HCT116 (cell line): ENCODE data around the gene SLIT1. TPM values are rescaled to one million over a fixed set of nuclear protein-coding genes. Genes with fewer than 3 reads are reported as not detected.

Experiments
- ATAC-seq: fragments of 200-7000 bp; cut with Tn5 transposase; 2 replicates; pipeline ENCODE4 v1.9.1; 2020; ENCODE audit warnings: mild to moderate bottlenecking, moderate library complexity
- BruUV-seq: library from RNA; stranded (reverse); fragments of 400-500 nt; replicated peaks from 2 replicates; lab custom pipeline; 2021; lab: Mats Ljungman, UMichigan
- CTCF ChIA-PET: fragments of 300-600 bp; sonication (Branson Sonifier 250); formaldehyde crosslinking; loops from one replicate; lab custom pipeline; 2021; ENCODE audit warnings: antibody characterized with exemption; lab: Charles Lee
- POLR2A ChIA-PET: fragments of 300-600, 350-600 bp; sonication (Branson Sonifier 250); formaldehyde crosslinking; loops from one replicate; lab custom pipeline; 2021; ENCODE audit warnings: antibody characterized with exemption; lab: Charles Lee
- RAD21 ChIA-PET, 2 experiments: fragments of 300-600 bp; sonication (Branson Sonifier 250); formaldehyde crosslinking; loops; one replicate each; lab custom pipeline; 2023; ENCODE audit warnings: low total read pairs in 2 of 2; ENCODE audit not compliant: uncharacterized antibody in 2 of 2, unreplicated experiment in 2 of 2, low non-redundant PET in 1 of 2; lab: Charles Lee
- DNase-seq: peaks from one replicate; pipeline ENCODE4 v3.0.0-alpha.2; 2010; ENCODE audit warnings: low read depth, low spot score
- H2AFZ ChIP-seq: fragments of 200-600 bp; shearing (Covaris generic), sonication (generic); 2 replicates; pipeline ENCODE4 v1.6.1; 2017; ENCODE audit warnings: low read depth, mixed run types, mixed read lengths, antibody characterized with exemption, low read length; ENCODE audit not compliant: poor library complexity, severe bottlenecking
- H3K27ac ChIP-seq: 2 replicates; pipeline ENCODE4 v1.5.1; 2012; ENCODE audit warnings: low read depth, low read length
- H3K27me3 ChIP-seq: fragments of 200-600 bp; sonication (generic); 2 replicates; pipeline ENCODE4 v1.6.1; 2016; ENCODE audit warnings: mixed run types, low read length, mixed read lengths; ENCODE audit not compliant: insufficient read depth
- H3K36me3 ChIP-seq, 2 experiments: fragments of 200-500 bp in 1 of 2; fragments of 200-600 bp in 1 of 2; sonication (Bioruptor generic) in 1 of 2; sonication (generic) in 1 of 2; 2 replicates each; pipeline versions ENCODE4 v1.5.1 to v1.6.1; 2014 to 2016; ENCODE audit warnings: low read length in 2 of 2, inconsistent platforms in 1 of 2, mixed read lengths in 1 of 2, mixed run types in 1 of 2; ENCODE audit not compliant: insufficient read depth in 2 of 2, control insufficient read depth in 1 of 2
- H3K4me1 ChIP-seq, 2 experiments: fragments of 200-600 bp in 1 of 2; sonication (generic) in 1 of 2; 2 replicates each; pipeline versions ENCODE4 v1.5.1 to v1.6.1; 2012 to 2017; ENCODE audit warnings: low read length in 2 of 2, inconsistent platforms in 1 of 2, mild to moderate bottlenecking in 1 of 2, mixed read lengths in 1 of 2, mixed run types in 1 of 2, moderate library complexity in 1 of 2; ENCODE audit not compliant: insufficient read depth in 2 of 2, control insufficient read depth in 1 of 2
- H3K4me2 ChIP-seq: fragments of 200-600 bp; sonication (generic); 2 replicates; pipeline ENCODE4 v1.6.1; 2017; ENCODE audit warnings: mixed run types, low read length, mixed read lengths
- H3K4me3 ChIP-seq, 2 experiments: fragments of 200-600 bp in 1 of 2; sonication (generic) in 1 of 2; replicated peaks in 1 of 2; 2 replicates each; pipeline ENCODE4 v1.5.1; 2011 to 2016; ENCODE audit warnings: low read length in 2 of 2, control low read depth in 1 of 2, low read depth in 1 of 2, mild to moderate bottlenecking in 1 of 2, mixed read lengths in 1 of 2, mixed run types in 1 of 2
- H3K79me2 ChIP-seq: fragments of 200-600 bp; sonication (generic); 2 replicates; pipeline ENCODE4 v1.6.1; 2017; ENCODE audit warnings: mild to moderate bottlenecking, mixed run types, low read length, moderate library complexity, mixed read lengths; ENCODE audit not compliant: insufficient read depth
- H3K9ac ChIP-seq: fragments of 200-600 bp; sonication (generic); 2 replicates; pipeline ENCODE4 v1.6.1; 2016; ENCODE audit warnings: low read length, mixed read lengths
- H3K9me2 ChIP-seq: fragments of 200-600 bp; sonication (generic), shearing (Covaris generic); 2 replicates; pipeline ENCODE4 v1.6.1; 2017; ENCODE audit warnings: mixed run types, mild to moderate bottlenecking, moderate library complexity; ENCODE audit not compliant: insufficient read depth
- H3K9me3 ChIP-seq, 2 experiments: fragments of 200-500 bp in 1 of 2; fragments of 200-600 bp in 1 of 2; sonication (Bioruptor generic) in 1 of 2; sonication (generic) in 1 of 2; 2 replicates each; pipeline ENCODE4 v1.6.1; 2014 to 2017; ENCODE audit warnings: low read length in 2 of 2, mixed read lengths in 2 of 2, inconsistent platforms in 1 of 2, low read depth in 1 of 2, mild to moderate bottlenecking in 1 of 2, mixed run types in 1 of 2, moderate library complexity in 1 of 2; ENCODE audit not compliant: control insufficient read depth in 1 of 2, insufficient read depth in 1 of 2
- H4K20me1 ChIP-seq: fragments of 200-600 bp; sonication (generic), shearing (Covaris generic); 2 replicates; pipeline ENCODE4 v1.6.1; 2017; ENCODE audit warnings: mixed run types, mild to moderate bottlenecking, moderate library complexity; ENCODE audit not compliant: insufficient read depth
- CBX3 ChIP-seq: IDR thresholded peaks from 2 replicates; pipeline ENCODE4 v1.6.1; 2012; ENCODE audit warnings: low read depth
- CEBPB ChIP-seq: IDR thresholded peaks from 2 replicates; pipeline ENCODE4 v1.6.1; 2012; ENCODE audit warnings: low read depth
- EGR1 ChIP-seq: IDR thresholded peaks from 2 replicates; pipeline ENCODE4 v1.6.1; 2012; ENCODE audit warnings: low read depth
- ELF1 ChIP-seq: IDR thresholded peaks from 2 replicates; pipeline ENCODE4 v1.6.1; 2012; ENCODE audit warnings: low read depth, borderline replicate concordance
- EZH2 ChIP-seq: fragments of 200-600 bp; sonication (generic); IDR thresholded peaks from 2 replicates; pipeline ENCODE4 v1.6.1; 2017; ENCODE audit warnings: antibody characterized with exemption, mixed run types
- FOSL1 ChIP-seq: IDR thresholded peaks from 2 replicates; pipeline ENCODE4 v1.6.1; 2012; ENCODE audit warnings: low read depth
- JUND ChIP-seq: IDR thresholded peaks from 2 replicates; pipeline ENCODE4 v1.6.1; 2012
- MAX ChIP-seq: IDR thresholded peaks from 2 replicates; pipeline ENCODE4 v1.6.1; 2012
- POLR2A ChIP-seq: IDR thresholded peaks from 2 replicates; pipeline ENCODE4 v1.7.0; 2011; ENCODE audit warnings: borderline replicate concordance; ENCODE audit not compliant: insufficient read depth, insufficient read length; ENCODE audit errors: extremely low read depth
- POLR2AphosphoS5 ChIP-seq: IDR thresholded peaks from 2 replicates; pipeline ENCODE4 v1.6.1; 2011; ENCODE audit warnings: mild to moderate bottlenecking, low read depth, low read length, moderate library complexity
- RAD21 ChIP-seq: IDR thresholded peaks from 2 replicates; pipeline ENCODE4 v1.6.1; 2012; ENCODE audit warnings: low read depth, mild to moderate bottlenecking
- SP1 ChIP-seq: IDR thresholded peaks from 2 replicates; pipeline ENCODE4 v1.6.1; 2012; ENCODE audit warnings: low read depth
- SRF ChIP-seq: IDR thresholded peaks from 2 replicates; pipeline ENCODE4 v1.6.1; 2012; ENCODE audit warnings: low read depth
- TCF7L2 ChIP-seq: IDR thresholded peaks from 2 replicates; pipeline ENCODE4 v1.7.0; 2011; ENCODE audit warnings: borderline replicate concordance, inconsistent platforms; ENCODE audit not compliant: insufficient read depth, insufficient read length; ENCODE audit errors: extremely low read depth
- ZFX ChIP-seq: fragments of 450-650 bp; IDR thresholded peaks from 2 replicates; pipeline ENCODE4 v1.6.1; 2017
- ZNF274 ChIP-seq: fragments of 200-500 bp; sonication (Bioruptor generic); IDR thresholded peaks from 2 replicates; pipeline ENCODE4 v1.6.1; 2014; ENCODE audit warnings: mild to moderate bottlenecking, low read depth, low read length, inconsistent platforms
- intact Hi-C: fragments of 100-400 bp; cut with micrococcal nuclease; formaldehyde crosslinking; loops from 2 replicates; pipeline ENCODE4 v1.10.0; 2022
- total RNA-seq: library from RNA; stranded (reverse); gene quantifications from one replicate; pipeline ENCODE4 v1.2.1, GENCODE V29; 2021; ENCODE audit not compliant: unreplicated experiment
- TF ChIP-seq, protein P1 (sequence below), 3 experiments: fragments of 200-600 bp in 1 of 3; sonication (generic) in 1 of 3; IDR thresholded peaks in 2 of 3; conservative IDR thresholded peaks in 1 of 3; 2 replicates each; pipeline ENCODE4 v1.5.1; 2012 to 2017; ENCODE audit warnings: low read depth in 2 of 3, low read length in 2 of 3, antibody characterized with exemption in 1 of 3, borderline replicate concordance in 1 of 3, control low read depth in 1 of 3, mild to moderate bottlenecking in 1 of 3, mixed read lengths in 1 of 3, mixed run types in 1 of 3, moderate library complexity in 1 of 3; ENCODE audit not compliant: insufficient read depth in 1 of 3

SLIT1 gene
- total RNA-seq, 1 experiment from 2014 or later: 0.42 TPM

- TF ChIP-seq, protein P1, sequence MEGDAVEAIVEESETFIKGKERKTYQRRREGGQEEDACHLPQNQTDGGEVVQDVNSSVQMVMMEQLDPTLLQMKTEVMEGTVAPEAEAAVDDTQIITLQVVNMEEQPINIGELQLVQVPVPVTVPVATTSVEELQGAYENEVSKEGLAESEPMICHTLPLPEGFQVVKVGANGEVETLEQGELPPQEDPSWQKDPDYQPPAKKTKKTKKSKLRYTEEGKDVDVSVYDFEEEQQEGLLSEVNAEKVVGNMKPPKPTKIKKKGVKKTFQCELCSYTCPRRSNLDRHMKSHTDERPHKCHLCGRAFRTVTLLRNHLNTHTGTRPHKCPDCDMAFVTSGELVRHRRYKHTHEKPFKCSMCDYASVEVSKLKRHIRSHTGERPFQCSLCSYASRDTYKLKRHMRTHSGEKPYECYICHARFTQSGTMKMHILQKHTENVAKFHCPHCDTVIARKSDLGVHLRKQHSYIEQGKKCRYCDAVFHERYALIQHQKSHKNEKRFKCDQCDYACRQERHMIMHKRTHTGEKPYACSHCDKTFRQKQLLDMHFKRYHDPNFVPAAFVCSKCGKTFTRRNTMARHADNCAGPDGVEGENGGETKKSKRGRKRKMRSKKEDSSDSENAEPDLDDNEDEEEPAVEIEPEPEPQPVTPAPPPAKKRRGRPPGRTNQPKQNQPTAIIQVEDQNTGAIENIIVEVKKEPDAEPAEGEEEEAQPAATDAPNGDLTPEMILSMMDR (IDR thresholded peaks at IDR 0.05 in 2 of 3, conservative IDR thresholded peaks at IDR 0.05 in 1 of 3; ENCODE audit: borderline replicate concordance in 1 of 3, insufficient read depth in 1 of 3, low read depth in 2 of 3, low read length in 2 of 3): no peak
- TF ChIP-seq ELF1 (no peak), SRF (no peak), RAD21 (no peak), CBX3 (no peak), POLR2AphosphoS5 (no peak), EZH2 (no peak), SP1 (no peak), ZFX (no peak), POLR2A (no peak), FOSL1 (no peak), JUND (no peak), TCF7L2 (no peak), EGR1 (no peak), MAX (no peak)
- TF ChIP-seq, all 23 proteins: peak for 0
These were observed 124.3 kb downstream of the SLIT1 start (continued) for GRCh38 chr10:97061423-97061822.

DNA sequence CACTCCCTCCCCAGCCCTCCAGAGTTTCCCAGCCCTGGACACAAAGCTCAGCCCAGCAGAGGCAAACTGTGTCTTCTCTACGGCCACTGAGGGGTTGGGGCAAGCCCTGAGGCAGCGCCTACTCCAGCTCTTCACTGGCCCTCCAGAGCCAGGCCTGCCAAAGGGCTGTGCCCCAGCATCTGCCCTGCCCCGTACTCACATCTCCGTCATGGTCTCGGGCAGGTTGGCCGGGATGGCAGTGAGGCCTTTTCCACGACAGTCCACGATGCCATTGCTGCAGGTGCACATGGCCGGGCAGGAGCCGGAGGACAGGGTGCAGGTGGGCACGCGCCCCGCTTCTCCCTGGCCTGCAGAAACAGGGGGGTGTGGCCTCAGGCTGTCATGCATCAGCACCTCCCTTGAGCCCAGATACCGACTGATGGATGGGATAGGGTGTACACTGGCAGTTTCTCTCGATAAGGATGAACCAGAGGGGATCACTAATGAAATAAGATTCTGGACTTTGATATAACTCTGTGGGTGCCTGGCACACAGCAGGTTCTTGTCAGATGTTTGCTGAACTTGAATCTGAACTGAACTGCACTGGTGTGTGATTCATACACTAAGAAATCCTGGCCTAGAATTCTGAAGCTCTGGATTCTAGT lies 125.2 kb downstream of the SLIT1 start:
- no peak overlapping the region for H3K4me3 ChIP-seq
- H3K27me3 ChIP-seq: no peaks in the 10 kb centered on the region
- H4K20me1 ChIP-seq: no peaks in the 10 kb centered on the region
- DNase-seq: no peak
- H3K27ac ChIP-seq: no peak overlapping the region
- no peak overlapping the region for H3K4me2 ChIP-seq
- peaks cover 0 to 7% of the 10 kb centered on the region in 2 experiments; a peak in 2 of 4 replicates for H3K4me1 ChIP-seq
- no peaks in the 10 kb centered on the region for H3K36me3 ChIP-seq
- H2AFZ ChIP-seq: no peak overlapping the region
- ChIA-PET POLR2A (no interaction called here), CTCF (interaction anchor here (1.0 to 1.2 kb wide), 2 partner anchors 12 to 13 kb away, joined by 4 to 5 read pairs; no protein-coding TSS in a partner anchor), RAD21 (interaction anchor here in 1 of 2 experiments (0.6 kb wide), 1 partner anchor 149 kb away, joined by 3 read pairs; no protein-coding TSS in a partner anchor)
- ATAC-seq: no peak
- no peaks in the 10 kb centered on the region for H3K79me2 ChIP-seq
- intact Hi-C loops: no loop called here
- no peak for TF ChIP-seq FOSL1
- TF ChIP-seq CEBPB: no peak
- TF ChIP-seq EZH2: no peak
- TF ChIP-seq ZNF274: no peak
- no peak for TF ChIP-seq POLR2A
- H3K9ac ChIP-seq: no peak overlapping the region
- no TSS peak for BruUV-seq
- H3K9me3 ChIP-seq: no peaks in the 10 kb centered on the region
- no peaks in the 10 kb centered on the region for H3K9me2 ChIP-seq
